HS-27A (cell line): ENCODE results near the gene CFAP107.

Source experiments
- DNase-seq: peaks from one replicate; pipeline ENCODE4 v3.0.0-alpha.2; 2012; ENCODE audit warnings: low read depth, missing footprints

CFAP107 gene

DNA sequence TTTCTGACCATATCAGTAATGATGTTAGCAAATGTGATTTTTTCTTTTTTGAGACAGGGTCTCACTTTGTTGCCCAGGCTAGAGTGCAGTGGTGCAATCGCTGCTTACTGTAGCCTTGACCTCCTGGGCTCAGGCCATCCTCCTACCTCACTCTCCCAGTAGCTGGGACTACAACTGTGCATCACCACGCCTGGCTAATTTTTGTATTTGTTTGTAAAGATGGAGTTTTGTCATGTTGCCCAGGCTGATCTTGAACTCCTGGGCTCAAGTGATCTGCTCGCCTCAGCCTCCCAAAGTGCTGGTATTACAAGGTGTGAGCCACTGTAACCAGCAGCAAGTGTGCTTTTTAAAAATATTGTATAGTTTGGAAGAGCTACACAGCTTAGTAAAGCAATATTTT lies 4.1 kb upstream of the CFAP107 start:
- no peak for DNase-seq

DNA sequence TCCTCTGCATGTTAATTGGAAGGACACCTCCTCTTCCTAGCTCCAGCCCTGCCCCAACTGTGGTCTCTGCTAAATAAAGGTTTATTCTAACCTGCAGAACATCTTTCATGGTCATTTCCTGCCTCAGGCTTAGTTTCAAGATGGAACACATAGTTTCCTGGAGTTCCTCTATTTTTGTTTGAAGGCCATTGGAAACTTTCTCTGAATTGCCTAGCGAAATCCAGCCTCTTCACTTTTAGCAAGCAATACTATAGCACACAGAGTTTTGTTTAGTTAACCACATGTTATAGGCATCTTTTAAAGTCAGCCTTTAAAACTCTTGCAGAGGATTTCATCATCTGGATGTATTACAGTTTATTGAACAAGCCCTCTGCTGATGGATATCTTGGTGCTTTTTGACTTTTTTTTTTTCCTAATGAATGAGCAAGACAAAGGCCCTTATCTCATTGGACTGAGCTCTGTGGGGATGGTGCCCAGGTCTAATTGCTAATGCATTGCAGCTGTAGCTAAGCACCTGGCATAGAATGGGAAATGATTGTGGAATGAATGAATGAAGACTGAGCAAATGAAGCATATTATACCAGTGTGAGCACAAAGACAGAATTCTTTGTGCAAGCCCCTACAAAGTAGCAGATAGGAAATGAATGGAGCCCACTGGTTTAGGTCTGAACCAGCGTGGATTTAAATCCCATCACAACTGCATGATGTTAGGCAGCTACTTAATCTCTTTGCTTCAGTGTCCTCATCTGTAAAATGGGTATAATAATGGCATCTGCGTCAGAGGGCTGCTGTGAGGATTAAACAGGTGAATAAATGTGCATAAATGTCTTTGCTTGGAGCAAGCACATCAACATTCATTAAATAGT lies 641 bp upstream of the CFAP107 start:
- DNase-seq = no peak

DNA sequence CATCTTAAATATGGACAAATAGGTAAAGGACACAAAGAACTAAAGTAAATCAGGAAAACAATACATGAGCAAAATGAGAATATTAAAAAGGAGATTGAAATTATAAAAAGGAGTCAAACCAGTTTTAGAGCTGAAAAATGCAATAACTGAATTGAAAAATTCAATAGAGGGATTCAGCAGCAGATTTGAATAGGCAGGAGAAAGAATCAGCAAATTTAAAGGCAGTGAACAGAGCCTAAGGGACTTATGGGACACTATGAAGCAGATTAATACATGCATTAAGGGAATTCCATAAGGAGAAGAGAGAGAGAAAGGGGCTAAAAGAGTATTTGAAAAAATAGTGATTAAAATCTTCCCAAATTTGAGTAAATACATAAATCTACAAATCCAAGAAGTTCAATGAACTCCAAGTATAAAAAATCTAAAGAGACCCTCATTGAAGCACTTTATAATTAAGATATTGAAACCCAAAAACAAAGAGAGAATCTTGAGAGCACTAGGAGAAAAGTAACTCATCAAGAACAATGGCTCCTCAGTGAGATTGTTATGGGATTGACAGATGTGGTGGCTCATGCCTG lies 2.9 kb downstream of the CFAP107 start:
- no peak for DNase-seq

DNA sequence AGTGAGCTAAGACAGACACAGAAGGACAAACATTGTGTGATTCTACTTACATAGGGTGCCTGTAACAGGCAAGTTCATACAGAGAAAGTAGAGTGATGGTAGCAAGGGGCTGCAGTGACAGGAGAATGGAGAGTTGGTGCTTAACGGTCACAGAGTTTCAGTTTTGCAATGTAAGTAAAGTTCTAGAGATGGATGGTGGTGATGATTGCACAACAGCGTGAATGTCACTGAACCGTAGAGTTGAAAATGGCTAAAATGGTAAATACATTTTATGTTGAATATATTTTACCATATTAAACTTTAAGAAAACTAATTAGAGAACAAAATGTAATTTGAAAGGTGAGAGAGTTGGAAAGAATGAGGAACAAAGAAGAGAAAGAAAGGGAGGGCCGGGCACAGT lies 8.7 kb downstream of the CFAP107 start:
- DNase-seq = no peak

DNA sequence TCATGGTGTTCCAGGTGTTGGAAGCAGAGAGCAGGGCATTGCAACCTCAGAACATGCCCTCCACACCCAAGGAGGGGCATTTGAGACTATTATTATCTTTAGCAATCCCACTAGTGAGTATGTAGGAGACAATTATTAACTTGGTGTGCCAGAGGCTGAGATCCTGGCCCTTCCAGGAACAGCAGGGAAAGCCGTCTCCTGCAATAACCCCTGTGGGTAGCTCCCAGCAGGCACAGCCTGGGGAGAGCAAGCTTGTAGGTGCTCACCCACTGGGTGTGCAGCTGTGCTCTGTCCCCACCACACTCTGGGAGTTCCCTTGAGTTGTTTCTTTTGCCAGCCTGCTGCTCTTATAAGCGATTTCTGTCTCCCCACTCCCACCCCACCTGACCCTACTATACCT lies 10.3 kb downstream of the CFAP107 start:
- DNase-seq = no peak

GRCh38 chr1:12756768-12757413 lies 10.9 kb downstream of the CFAP107 start:
- no peak for DNase-seq

- no peak for DNase-seq
Measured at GRCh38 chr1:12757836-12758235, 11.8 kb downstream of the CFAP107 start.

DNA sequence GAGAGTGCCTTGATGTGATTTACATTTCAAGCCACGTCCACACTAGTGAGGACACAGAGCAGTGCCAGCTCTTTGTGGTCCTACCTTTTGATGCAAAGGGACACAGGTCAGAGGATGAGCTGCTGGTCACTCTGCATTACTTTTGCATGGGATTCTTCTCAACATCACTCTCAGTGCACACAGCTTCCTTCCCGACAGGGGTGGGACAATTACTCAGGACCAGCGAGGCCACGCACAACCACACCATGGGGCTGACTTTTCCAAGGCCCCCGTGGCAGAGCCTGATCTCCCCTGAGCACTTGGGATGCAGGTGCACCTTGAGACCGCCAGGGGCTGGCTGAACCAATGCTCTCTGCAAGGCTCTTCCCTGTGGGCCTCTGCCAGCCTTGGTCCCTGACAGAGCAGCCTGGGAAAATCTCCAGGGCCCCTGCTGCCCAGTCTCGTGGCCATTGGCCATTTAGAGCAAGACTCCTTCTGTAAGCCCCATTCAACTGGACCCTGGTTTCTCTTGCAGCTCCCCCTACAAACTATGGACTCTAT lies 14.3 kb downstream of the CFAP107 start:
- DNase-seq = no peak

- no peak for DNase-seq
Measured at GRCh38 chr1:12761781-12762180, 15.8 kb downstream of the CFAP107 start.

GRCh38 chr1:12762766-12763165 lies 16.8 kb downstream of the CFAP107 start:
- no peak for DNase-seq

GRCh38 chr1:12763479-12763878 lies 17.5 kb downstream of the CFAP107 start:
- DNase-seq = no peak

GRCh38 chr1:12764016-12764415 lies 18.0 kb downstream of the CFAP107 start:
- no peak for DNase-seq

GRCh38 chr1:12769031-12769430 lies 23.0 kb downstream of the CFAP107 start:
- DNase-seq = no peak

DNA sequence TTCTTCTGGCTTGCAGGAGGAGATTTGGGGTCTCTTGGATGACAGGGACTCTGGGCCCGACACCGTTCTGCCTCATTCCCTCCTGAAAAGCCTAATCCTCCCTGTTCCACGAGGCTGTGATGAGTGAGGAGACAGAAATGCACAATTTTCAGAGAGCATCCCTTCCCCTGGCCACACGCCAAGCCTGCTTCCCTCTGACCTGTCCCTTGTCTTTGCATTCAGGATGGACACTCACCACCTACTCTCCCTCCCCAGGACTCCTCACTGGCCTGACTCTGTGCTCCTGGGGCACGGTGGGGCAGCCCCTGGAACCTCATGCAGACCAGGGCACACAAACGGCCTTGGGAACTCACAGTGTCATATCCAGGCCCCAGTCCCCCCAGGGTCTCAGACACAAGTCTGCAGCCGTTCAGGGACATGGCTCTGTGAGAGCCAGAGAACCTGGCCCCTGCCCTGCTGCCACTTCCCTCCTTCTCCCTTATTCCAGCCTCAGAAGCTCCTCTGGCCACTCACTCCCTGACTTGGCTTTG lies 24.0 kb downstream of the CFAP107 start:
- no peak for DNase-seq

- no peak for DNase-seq
Measured at GRCh38 chr1:12770620-12771019, 24.6 kb downstream of the CFAP107 start.

- DNase-seq = no peak
Measured at GRCh38 chr1:12771186-12771585, 25.2 kb downstream of the CFAP107 start.

- DNase-seq = no peak
Measured at GRCh38 chr1:12772520-12772919, 26.5 kb downstream of the CFAP107 start.

GRCh38 chr1:12773438-12773837 lies 27.4 kb downstream of the CFAP107 start, which contains the start of gene PRAMEF12:
Gene PRAMEF12, plus strand, starts transcription at chr1:12773738. Its CDS starts 1,130 bp downstream, at chr1:12774868.
- DNase-seq = no peak

- no peak for DNase-seq
Measured at GRCh38 chr1:12774801-12775345, 28.9 kb downstream of the CFAP107 start.

- no peak for DNase-seq
Measured at GRCh38 chr1:12775443-12775842, 29.4 kb downstream of the CFAP107 start.

GRCh38 chr1:12776801-12777557 lies 31.0 kb downstream of the CFAP107 start:
- DNase-seq = no peak
